LNCAP (cell line): Measurements from ENCODE around the gene NTRK1.

Source experiments
- TF ChIP-seq, protein P1 (sequence below): fragments of 450-650 bp; IDR thresholded peaks from 2 replicates; pipeline ENCODE4 v1.5.1; 2017; ENCODE audit warnings: mild to moderate bottlenecking

The NTRK1 gene

DNA sequence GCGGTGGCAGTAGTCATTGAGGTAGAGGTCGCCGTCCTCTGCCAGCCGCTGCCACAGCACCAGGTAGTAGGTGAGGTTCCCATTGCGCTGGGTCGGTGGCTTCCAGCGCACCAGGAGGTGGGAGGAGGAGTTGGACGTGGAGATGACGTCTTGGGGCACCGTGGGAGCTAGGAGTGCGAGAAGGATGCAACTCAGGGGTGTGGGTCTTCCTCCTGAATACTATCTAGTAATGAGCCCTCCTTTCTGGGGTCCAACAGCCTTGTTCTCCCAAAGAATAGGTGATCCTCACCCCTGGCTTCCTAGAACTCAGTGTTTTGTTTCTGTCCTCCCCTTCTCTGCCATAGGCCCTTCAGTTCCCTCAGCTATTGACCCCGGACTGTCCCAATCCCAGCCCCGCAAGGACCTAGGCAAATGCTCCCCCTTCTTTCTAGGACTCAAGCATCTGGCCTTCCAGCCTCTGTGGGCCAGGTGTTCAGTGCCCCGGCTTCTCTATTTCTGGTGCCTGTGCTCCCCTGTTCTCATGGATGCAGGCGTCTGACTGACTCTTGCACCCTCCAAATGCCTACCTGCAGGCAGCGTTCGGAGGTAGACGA, 14.6 kb upstream of the NTRK1 start:
- TF ChIP-seq, protein P1, sequence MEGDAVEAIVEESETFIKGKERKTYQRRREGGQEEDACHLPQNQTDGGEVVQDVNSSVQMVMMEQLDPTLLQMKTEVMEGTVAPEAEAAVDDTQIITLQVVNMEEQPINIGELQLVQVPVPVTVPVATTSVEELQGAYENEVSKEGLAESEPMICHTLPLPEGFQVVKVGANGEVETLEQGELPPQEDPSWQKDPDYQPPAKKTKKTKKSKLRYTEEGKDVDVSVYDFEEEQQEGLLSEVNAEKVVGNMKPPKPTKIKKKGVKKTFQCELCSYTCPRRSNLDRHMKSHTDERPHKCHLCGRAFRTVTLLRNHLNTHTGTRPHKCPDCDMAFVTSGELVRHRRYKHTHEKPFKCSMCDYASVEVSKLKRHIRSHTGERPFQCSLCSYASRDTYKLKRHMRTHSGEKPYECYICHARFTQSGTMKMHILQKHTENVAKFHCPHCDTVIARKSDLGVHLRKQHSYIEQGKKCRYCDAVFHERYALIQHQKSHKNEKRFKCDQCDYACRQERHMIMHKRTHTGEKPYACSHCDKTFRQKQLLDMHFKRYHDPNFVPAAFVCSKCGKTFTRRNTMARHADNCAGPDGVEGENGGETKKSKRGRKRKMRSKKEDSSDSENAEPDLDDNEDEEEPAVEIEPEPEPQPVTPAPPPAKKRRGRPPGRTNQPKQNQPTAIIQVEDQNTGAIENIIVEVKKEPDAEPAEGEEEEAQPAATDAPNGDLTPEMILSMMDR, result no peak

DNA sequence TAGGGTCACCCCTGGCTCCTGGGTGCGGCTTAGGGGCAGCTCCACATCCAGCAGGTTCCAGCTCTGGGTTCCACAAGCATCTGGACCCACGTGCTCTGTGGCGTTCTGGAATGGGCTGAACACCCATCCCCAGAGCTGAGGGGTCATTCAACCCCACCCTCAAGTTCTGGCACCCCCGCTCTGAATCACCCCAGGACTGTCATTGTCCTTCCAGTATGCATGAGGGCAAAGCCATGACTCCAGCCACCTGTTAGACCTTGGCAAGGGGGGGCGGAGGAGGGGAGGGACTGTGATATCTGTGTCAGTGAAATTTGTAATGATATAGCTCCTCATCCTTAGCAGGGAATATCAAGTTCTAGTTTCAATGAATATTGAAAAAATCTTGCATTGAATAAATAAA, 14.0 kb upstream of the NTRK1 start:
- TF ChIP-seq, protein P1, result no peak

DNA sequence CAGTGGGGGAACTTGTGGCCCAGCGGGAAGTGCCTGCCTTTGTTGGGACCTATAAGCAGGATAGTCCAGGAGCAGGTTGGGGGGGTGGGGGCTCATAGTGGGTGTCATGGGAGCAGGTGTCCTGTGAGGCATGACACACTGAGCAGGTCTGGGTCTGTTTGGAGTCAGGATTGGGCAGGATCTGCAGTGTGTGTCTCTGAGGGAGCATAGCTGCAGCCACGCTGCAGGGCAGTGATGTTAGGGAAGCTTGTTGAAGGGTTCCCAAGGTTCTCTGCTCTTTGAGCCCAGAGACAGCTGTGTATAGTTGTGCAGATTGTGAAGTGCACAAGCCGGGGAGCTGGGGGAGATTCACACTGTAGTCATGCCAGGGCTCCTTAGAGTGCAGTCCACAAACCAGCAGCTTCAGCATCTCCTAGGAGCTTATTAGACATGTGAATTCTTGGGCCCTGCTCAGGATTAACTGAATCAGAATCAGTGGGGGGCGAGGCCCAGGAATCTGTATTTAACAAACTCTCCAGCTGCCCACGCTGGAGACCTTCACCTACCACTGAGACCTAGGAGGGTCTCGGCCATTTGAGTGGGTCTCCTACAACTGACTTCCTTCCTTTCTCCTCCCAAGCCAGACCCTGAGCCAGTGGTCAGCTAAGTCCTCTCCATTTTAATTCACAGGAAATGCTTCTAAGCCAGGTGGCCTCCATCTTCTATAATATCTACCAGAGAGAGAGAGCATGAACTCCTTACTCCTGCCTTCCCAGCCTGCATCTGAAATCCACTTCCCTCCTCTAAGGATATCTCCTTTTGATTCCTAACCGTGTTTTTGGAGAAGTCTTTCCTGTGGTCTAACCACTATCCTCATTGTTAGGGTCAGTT, 12.8 kb upstream of the NTRK1 start:
- TF ChIP-seq, protein P1, result no peak

DNA sequence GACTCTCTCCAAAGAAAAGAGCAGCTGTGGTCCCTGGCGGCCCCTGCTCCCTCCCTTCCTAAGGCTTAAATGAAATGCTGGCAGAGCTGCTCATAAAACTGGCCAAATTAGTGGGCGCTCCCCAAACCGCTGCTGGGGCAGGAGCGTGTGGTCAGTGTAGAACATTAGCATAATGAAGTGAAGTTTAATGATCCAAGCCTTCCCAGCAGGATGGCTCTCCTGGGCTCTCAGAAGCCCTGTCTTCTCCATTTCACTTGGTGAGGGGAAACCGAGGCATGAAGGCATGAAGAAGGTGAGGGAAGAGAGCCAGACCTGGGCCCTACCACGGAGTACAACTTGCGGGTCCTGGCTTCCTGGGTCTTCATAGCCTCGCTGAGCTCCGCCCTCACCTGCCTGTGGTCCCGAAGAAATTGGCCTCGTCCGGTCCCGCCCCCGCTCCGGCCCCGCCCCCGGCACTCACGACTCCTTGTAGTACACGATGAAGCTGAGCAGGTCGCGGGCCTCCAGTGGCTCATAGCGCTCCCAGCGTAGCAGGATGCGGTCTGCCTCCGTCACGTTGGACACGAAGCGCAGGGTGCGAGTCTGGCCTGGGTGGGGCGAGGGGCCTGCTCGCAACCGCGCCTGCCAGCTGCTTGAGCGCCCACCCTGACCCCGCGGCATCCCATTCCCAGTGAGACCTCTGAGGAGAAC, 12.1 kb upstream of the NTRK1 start:
- TF ChIP-seq, protein P1, result no peak

DNA sequence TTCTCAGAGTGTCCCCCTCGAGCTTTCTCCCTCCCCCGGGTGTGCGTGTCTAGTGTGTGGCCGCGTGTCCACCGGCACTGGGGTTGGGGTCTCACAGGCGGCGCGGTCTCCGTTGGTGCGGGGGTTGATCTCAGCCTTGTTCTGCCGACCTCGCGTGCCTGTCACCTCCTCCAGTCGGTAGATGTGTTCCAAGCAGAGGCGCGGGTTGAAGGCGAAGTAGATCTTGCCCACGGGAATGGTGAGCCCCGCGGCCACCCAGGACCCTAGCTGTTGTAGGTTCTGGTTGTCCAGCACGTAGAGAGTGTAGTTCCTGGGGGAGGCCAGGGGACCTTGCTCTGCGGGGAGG, 11.5 kb upstream of the NTRK1 start:
- TF ChIP-seq, protein P1, result no peak

DNA sequence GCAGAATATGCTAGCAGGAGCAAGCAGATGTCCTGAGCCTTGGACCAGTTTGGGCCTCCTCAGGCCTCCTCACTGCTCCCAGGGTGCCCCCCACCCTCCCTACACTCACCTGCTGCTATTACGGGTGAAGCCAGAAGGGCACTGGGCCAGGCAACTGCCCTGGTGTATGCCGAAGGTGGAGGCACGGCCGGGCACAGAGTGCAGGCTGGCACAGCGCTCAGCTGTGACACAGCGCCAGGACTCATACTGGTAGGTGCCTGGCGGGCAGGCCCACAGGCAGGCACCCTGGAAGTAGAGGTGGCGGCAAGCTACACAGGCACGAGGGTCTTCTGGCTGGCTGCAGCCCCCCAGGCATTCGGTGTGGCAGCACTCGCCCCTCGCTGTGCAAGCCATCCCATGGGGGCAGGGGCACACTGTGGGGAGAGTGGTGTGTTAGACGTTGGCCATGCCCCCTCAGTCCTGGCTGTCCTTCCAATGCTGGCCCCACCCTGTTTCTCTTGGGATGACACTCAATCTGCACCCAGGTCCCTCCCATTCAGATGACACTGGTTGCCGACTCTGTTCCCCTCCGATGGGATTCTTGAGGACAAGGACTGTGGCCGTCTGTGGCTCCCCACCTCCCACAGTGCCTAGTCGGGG, 8.8 kb upstream of the NTRK1 start:
- TF ChIP-seq, protein P1, result no peak

DNA sequence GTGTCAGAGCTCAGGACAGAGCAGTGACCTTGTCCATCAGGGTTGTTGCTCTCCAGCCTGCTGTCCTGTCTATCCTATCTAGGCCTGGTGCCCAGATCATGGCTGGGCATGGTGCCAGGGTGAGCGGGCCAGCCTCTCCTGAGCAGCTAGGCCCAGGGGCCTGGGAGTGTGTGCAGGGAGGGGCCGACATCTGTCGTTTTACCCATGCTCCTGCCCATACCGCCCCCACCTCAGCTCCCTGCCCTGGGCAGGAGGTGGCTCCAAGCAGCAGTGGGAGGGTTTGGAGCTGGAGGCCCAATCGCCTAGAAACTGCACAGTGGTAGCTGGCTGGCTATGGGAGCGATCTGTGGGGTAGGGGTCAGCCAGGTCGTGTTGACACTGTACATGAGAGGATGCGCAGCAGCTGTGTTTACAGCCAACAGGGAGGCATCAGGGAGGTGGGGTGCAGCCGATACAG, 8.2 kb upstream of the NTRK1 start:
- TF ChIP-seq, protein P1, result no peak
